ENCODE data around the gene TMEM141. TPM values are rescaled to one million over a fixed set of nuclear protein-coding genes. Genes with fewer than 3 reads are reported as not detected.

TMEM141 gene
- total and polyA plus RNA-seq, 2 of the 8 experiments (the other 6 are each of a cell fraction or from before 2014, with no cell fraction given) = 51.1 to 137 TPM

GRCh38 chr9:136838314-136839228 is 47.4 kb downstream of the TMEM141 start:
- H3K4ac ChIP-seq (replicated peaks; ENCODE audit: insufficient read length, low read depth, low read length) = no peak overlapping the region
- H2BK5ac ChIP-seq (ENCODE audit: low read depth, low read length) = no peak overlapping the region
- peaks cover 5 to 24% (median 16%) of the 10 kb centered on the region in 4 experiments for H3K4me1 ChIP-seq (replicated peaks in 1 of 4; ENCODE audit: control insufficient read depth in 3 of 4, insufficient read depth in 4 of 4, low read length in 3 of 4)
- FAIRE-seq (no peak), DNase-seq (ENCODE audit: low read depth in 1 of 2, low spot score in 2 of 2) (no peak)
- H3K79me1 ChIP-seq (ENCODE audit: low read depth, low read length) = no peaks in the 10 kb centered on the region
- no peak overlapping the region for H3K27ac ChIP-seq (ENCODE audit: low read depth, low read length)
- no peak overlapping the region for H4K5ac ChIP-seq (ENCODE audit: insufficient read length, low read depth, low read length)
- peaks cover 0 to 23% (median 4%) of the 10 kb centered on the region in 4 experiments; a peak in 3 of 8 replicates for H3K36me3 ChIP-seq (ENCODE audit: control insufficient read depth in 2 of 4, insufficient read depth in 4 of 4, low read length in 3 of 4)
- H3K56ac ChIP-seq (replicated peaks; ENCODE audit: insufficient read length, low read depth, low read length) = no peak overlapping the region
- no peak overlapping the region for H3K23ac ChIP-seq (ENCODE audit: insufficient read length)
- no peak overlapping the region for H2AK5ac ChIP-seq (ENCODE audit: low read depth, low read length)
- no peak overlapping the region for H2BK120ac ChIP-seq (replicated peaks; ENCODE audit: low read depth, low read length)
- H2BK15ac ChIP-seq (ENCODE audit: low read length) = no peak overlapping the region
- H2BK12ac ChIP-seq (ENCODE audit: low read depth, low read length) = no peak overlapping the region
- H4K8ac ChIP-seq (ENCODE audit: extremely low read depth, insufficient read depth, low read length) = no peak overlapping the region; the same call in 1 of the 2 replicates
- POLR2A ChIA-PET (ENCODE audit: partially characterized antibody) = interaction anchor here (1.3 to 20.5 kb wide), 4 partner anchors 8 to 84 kb away, joined by 3 to 248 read pairs (median 47); partner anchors contain the start of gene MAMDC4
- no peaks in the 10 kb centered on the region for H3K9me3 ChIP-seq (ENCODE audit: insufficient read depth in 2 of 2, low read depth in 1 of 2, low read length in 1 of 2)
- H3K9ac ChIP-seq (replicated peaks in 1 of 4; ENCODE audit: extremely low read depth in 1 of 4, low read depth in 3 of 4, low read length in 3 of 4) = no peak overlapping the region
- CTCF ChIA-PET (ENCODE audit: partially characterized antibody) = interaction anchor here (0.6 to 8.9 kb wide), 3 partner anchors 7 to 198 kb away, joined by 4 to 131 read pairs (median 55); no protein-coding TSS in a partner anchor
- no peak overlapping the region for H4K91ac ChIP-seq (replicated peaks; ENCODE audit: insufficient read length, low read length)
- H3K23me2 ChIP-seq (ENCODE audit: low read depth, low read length) = no peaks in the 10 kb centered on the region
- peaks cover 1 to 6% of the 10 kb centered on the region in 2 experiments for H4K20me1 ChIP-seq (replicated peaks in 1 of 2; ENCODE audit: control insufficient read depth in 1 of 2, insufficient read depth in 2 of 2, low read length in 2 of 2)
- H3K27me3 ChIP-seq (replicated peaks in 1 of 4; ENCODE audit: control insufficient read depth in 3 of 4, extremely low read depth in 1 of 4, insufficient read depth in 3 of 4, low read length in 3 of 4) = no peaks in the 10 kb centered on the region
- no peaks in the 10 kb centered on the region for H3K79me2 ChIP-seq (ENCODE audit: control insufficient read depth in 1 of 2, insufficient read depth in 2 of 2, low read length in 2 of 2)
- H3K18ac ChIP-seq (ENCODE audit: extremely low read depth, low read length) = no peak overlapping the region
- no peak overlapping the region for H3K14ac ChIP-seq (ENCODE audit: insufficient read length)
- no peak overlapping the region for H2AFZ ChIP-seq (ENCODE audit: low read length)
- H3K4me2 ChIP-seq (ENCODE audit: insufficient read depth in 1 of 2, low read depth in 2 of 2, low read length in 2 of 2) = no peak overlapping the region
- 90% methylated on average over 19 of the region's 29 CpGs; no CpG with 5 or more reads in 1 of the 2 experiments for WGBS, 2 experiments (ENCODE audit: extremely low coverage in 1 of 2, insufficient coverage in 1 of 2, insufficient read length in 1 of 2, insufficient replicate concordance in 2 of 2, low coverage in 1 of 2, low lambda C conversion rate in 2 of 2, missing lambda C conversion rate in 1 of 2)
- H2BK20ac ChIP-seq (ENCODE audit: low read length) = no peak overlapping the region
- H3K4me3 ChIP-seq (ENCODE audit: extremely low read depth in 1 of 4, insufficient read depth in 2 of 4, low read depth in 3 of 4, low read length in 4 of 4) = no peak overlapping the region
- no peak for TF ChIP-seq ATF3 (IDR thresholded peaks at IDR 0.05; ENCODE audit: insufficient read depth, low read depth, low read length)
- peak in 1 of 2 experiments; percentile 13; a peak in 1 of 3 replicates for TF ChIP-seq POLR2A (IDR thresholded peaks at IDR 0.05; ENCODE audit: control extremely low read depth in 1 of 2, low read depth in 2 of 2, low read length in 2 of 2)
- TF ChIP-seq HDAC2 (IDR thresholded peaks at IDR 0.05; ENCODE audit: borderline replicate concordance in 1 of 2, low read depth in 2 of 2, low read length in 2 of 2) = no peak

Data from H1 (cell line).